Ectodermal cell (in vitro differentiated cells): ENCODE data around the gene FDX1.

Experiments used
- H3K27ac ChIP-seq: 2 replicates; pipeline ENCODE4 v1.7.0; 2013; ENCODE audit warnings: mild to moderate bottlenecking, low read depth, low read length; ENCODE audit not compliant: insufficient read depth, poor library complexity, severe bottlenecking
- H3K27me3 ChIP-seq: 2 replicates; pipeline ENCODE4 v1.7.0; 2013; ENCODE audit warnings: mild to moderate bottlenecking, low read length; ENCODE audit not compliant: insufficient read depth, control insufficient read depth, poor library complexity, severe bottlenecking
- H3K36me3 ChIP-seq: one replicate; pipeline ENCODE4 v1.7.0; 2013; ENCODE audit warnings: low read length; ENCODE audit not compliant: control insufficient read depth, insufficient read depth
- H3K4me1 ChIP-seq: one replicate; pipeline ENCODE4 v1.7.0; 2013; ENCODE audit warnings: low read length; ENCODE audit not compliant: control insufficient read depth, insufficient read depth
- H3K4me3 ChIP-seq: 2 replicates; pipeline ENCODE4 v1.7.0; 2013; ENCODE audit warnings: low read depth, low read length, control low read depth; ENCODE audit not compliant: insufficient read depth
- H3K9me3 ChIP-seq: 2 replicates; pipeline ENCODE4 v1.7.0; 2013; ENCODE audit warnings: mild to moderate bottlenecking, low read length, moderate library complexity; ENCODE audit not compliant: control insufficient read depth
- WGBS, 2 experiments: methylation state at CpG; one replicate each; pipeline ENCODE4 v1.1.7; 2013; ENCODE audit warnings: missing lambda C conversion rate in 2 of 2; 5-methylcytosine and 5-hydroxymethylcytosine counted together

Gene FDX1

DNA sequence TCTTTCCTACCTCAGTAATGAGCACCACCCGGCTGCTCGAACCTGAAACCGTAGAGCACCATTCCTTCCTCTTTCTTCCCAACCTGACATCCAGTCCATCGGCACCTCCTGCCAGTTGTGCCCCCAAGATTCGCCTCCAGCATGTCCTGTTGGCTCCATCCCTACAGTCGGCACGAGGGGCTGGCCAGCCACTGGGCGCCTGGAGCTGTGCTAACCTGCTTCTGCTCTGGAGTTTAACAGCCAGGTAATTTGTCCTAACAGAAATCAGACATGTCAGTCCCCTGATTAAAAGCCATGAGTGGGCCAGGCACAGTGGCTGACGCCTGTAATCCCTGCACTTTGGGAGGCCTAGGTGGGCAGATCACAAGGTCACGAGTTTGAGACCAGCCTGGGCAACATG is 16.8 kb downstream of the FDX1 start:
- H3K27me3 ChIP-seq: no peaks in the 10 kb centered on the region
- no peaks in the 10 kb centered on the region for H3K4me1 ChIP-seq
- H3K9me3 ChIP-seq: no peaks in the 10 kb centered on the region
- H3K27ac ChIP-seq: no peak overlapping the region
- H3K4me3 ChIP-seq: no peak overlapping the region
- H3K36me3 ChIP-seq: no peaks in the 10 kb centered on the region
- WGBS, 2 experiments: 94% methylated on average over 10 of the region's 10 CpGs

DNA sequence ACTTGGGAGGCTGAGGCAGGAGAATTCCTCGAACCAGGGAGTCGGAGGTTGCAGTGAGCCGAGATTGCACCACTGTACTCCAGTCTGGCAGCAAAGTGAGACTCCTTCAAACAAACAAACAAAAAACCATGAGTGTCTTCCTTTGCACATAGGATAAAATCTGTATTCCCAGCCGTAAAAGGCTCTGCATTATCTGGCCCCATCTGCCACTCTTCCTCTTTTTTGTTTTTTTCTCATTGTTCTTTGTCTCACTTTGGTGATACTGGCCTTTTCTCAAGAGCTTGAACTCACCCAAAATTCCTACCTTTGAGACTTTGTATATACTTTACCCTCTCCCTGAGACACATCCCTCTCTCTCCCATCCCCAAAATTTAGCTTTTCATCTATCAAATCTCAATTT is 17.6 kb downstream of the FDX1 start:
- H3K27ac ChIP-seq: no peak overlapping the region
- no peaks in the 10 kb centered on the region for H3K4me1 ChIP-seq
- H3K4me3 ChIP-seq: no peak overlapping the region
- no peaks in the 10 kb centered on the region for H3K36me3 ChIP-seq
- no peaks in the 10 kb centered on the region for H3K9me3 ChIP-seq
- WGBS, 2 experiments: 89 to 96% methylated on average over 4 of the region's 4 CpGs
- H3K27me3 ChIP-seq: no peaks in the 10 kb centered on the region

DNA sequence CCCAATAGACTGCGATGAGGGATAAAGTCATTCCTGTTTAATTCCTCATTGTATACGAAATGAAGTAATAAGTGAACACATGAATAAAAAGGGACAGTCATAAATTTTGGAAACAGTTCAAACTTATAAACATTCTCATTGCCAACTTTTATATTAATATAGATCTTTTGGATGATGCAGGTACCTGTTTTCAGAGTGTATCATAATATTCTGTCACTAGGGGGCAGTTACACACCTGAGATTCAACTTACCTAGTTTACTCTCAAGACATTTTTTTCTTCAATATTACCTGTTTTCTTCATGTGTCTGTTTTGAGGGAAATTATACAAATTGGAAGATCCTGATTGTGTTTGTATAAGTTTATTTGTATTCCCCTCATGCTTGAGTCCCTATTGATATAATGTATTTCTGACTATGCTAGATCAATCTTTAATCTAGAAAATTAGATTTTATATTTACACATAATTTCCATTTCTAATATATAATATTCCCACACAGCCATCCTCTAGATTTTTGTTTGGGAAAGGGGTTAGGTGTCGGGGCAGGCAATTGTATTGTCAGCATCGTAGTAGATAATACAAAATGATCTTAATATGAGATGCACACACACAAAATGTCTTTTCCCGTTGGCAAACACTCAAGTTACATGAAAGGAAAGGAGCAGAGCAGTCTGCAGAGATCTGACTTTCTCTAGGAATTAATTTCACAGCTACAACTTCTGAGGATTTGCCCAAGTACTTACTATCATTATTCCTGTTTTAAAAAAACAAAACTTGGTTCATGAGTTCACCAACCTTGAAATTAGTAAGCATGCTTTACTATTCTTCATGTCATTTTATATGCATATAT is 18.4 kb downstream of the FDX1 start:
- no peaks in the 10 kb centered on the region for H3K27me3 ChIP-seq
- H3K27ac ChIP-seq: no peak overlapping the region
- no peaks in the 10 kb centered on the region for H3K9me3 ChIP-seq
- no peaks in the 10 kb centered on the region for H3K4me1 ChIP-seq
- 92% methylated on average over 2 to 3 of the region's 5 CpGs for WGBS, 2 experiments
- H3K36me3 ChIP-seq: no peaks in the 10 kb centered on the region
- H3K4me3 ChIP-seq: no peak overlapping the region

DNA sequence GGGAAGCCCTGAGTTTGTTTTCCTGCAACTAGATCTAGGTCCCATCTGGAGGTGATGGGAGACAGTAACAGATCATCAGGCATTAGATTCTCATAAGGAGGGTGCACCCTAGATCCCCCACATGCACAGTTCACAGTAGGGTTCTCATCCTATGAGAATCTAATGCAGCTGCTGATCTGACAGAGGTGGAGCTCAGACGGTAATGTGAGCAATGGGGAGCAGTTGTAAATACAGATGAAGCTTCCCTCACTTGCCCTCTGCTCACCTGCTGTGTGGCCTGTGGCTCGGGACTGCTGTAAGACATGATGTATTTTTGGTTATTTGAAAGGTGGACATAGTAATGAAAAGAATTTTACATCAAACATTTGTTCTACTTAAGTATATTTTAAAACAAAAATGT is 20.5 kb downstream of the FDX1 start:
- no peaks in the 10 kb centered on the region for H3K9me3 ChIP-seq

GRCh38 chr11:110452720-110453119 is 23.0 kb downstream of the FDX1 start:
- Histone ChIP-seq H3K36me3 (no peaks in the 10 kb centered on the region), H3K4me1 (no peaks in the 10 kb centered on the region), H3K27me3 (no peaks in the 10 kb centered on the region), H3K4me3 (no peak overlapping the region), H3K27ac (no peak overlapping the region), H3K9me3 (no peaks in the 10 kb centered on the region)
- 81 to 96% methylated on average over 2 of the region's 2 CpGs for WGBS, 2 experiments

More for the DNA sequence above, 20.5 kb downstream of the FDX1 start:
- Histone ChIP-seq H3K27me3 (no peaks in the 10 kb centered on the region), H3K4me3 (no peak overlapping the region), H3K4me1 (no peaks in the 10 kb centered on the region), H3K27ac (no peak overlapping the region), H3K36me3 (no peaks in the 10 kb centered on the region)
- 75 to 85% methylated on average over 1 to 2 of the region's 2 CpGs for WGBS, 2 experiments

- H3K27ac ChIP-seq: no peak overlapping the region
- 84 to 86% methylated on average over 5 of the region's 5 CpGs for WGBS, 2 experiments
- H3K36me3 ChIP-seq: no peaks in the 10 kb centered on the region
- H3K27me3 ChIP-seq: no peaks in the 10 kb centered on the region
- H3K4me1 ChIP-seq: no peaks in the 10 kb centered on the region
- H3K9me3 ChIP-seq: no peaks in the 10 kb centered on the region
- H3K4me3 ChIP-seq: no peak overlapping the region
These were observed 24.1 kb downstream of the FDX1 start for GRCh38 chr11:110453684-110454354.

DNA sequence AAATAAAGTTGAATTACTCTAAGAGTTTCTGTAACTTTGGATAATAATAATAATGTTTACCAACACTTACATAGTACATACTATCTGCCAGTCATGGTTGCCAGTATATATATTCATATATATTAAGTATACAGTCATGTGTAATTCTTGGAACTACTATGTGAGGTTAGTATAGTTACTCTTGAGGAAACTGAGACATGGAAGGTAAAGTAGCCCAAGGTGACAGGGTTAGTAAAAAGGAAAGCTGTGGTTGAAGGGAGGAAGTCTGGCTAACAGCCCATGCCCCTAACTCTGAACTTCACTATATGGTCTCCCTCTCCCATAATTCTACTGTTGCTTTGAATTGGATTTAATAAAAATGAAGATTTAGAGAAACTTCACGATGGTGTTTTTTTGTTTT is 24.9 kb downstream of the FDX1 start:
- Histone ChIP-seq H3K4me3 (no peak overlapping the region), H3K4me1 (no peaks in the 10 kb centered on the region), H3K27me3 (no peaks in the 10 kb centered on the region), H3K36me3 (no peaks in the 10 kb centered on the region), H3K9me3 (no peaks in the 10 kb centered on the region), H3K27ac (no peak overlapping the region)
- WGBS, 2 experiments: 33 to 46% methylated on average over 1 of the region's 1 CpG

DNA sequence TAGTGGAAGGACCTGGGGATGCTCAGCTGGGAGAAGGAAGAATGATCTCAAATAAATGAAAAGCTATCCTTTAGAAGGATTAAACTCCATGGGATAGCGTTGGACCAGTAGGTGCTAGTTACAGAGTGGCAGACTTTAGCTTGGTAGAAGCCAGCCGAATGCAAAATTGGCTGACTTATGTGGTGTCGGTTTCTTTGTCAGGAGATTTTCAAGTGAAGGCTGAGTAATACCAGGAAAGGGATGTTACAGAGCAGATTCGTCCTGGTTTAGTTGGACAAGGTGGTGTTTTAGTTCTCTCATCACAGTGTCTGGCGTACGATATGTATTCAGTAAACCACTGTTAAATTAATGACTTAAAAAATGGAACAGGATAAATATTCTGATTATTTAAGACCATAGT is 26.0 kb downstream of the FDX1 start:
- H3K27me3 ChIP-seq: no peaks in the 10 kb centered on the region
- no peak overlapping the region for H3K4me3 ChIP-seq
- WGBS, 2 experiments: 76 to 85% methylated on average over 6 of the region's 6 CpGs
- no peak overlapping the region for H3K27ac ChIP-seq
- H3K36me3 ChIP-seq: no peaks in the 10 kb centered on the region
- H3K9me3 ChIP-seq: no peaks in the 10 kb centered on the region
- no peaks in the 10 kb centered on the region for H3K4me1 ChIP-seq

GRCh38 chr11:110463153-110463552 is 33.4 kb downstream of the FDX1 start:
- no peak overlapping the region for H3K4me3 ChIP-seq
- H3K9me3 ChIP-seq: no peaks in the 10 kb centered on the region
- no peaks in the 10 kb centered on the region for H3K36me3 ChIP-seq
- no peak overlapping the region for H3K27ac ChIP-seq
- no peaks in the 10 kb centered on the region for H3K27me3 ChIP-seq
- no peaks in the 10 kb centered on the region for H3K4me1 ChIP-seq
- 37 to 46% methylated on average over 4 of the region's 6 CpGs for WGBS, 2 experiments

DNA sequence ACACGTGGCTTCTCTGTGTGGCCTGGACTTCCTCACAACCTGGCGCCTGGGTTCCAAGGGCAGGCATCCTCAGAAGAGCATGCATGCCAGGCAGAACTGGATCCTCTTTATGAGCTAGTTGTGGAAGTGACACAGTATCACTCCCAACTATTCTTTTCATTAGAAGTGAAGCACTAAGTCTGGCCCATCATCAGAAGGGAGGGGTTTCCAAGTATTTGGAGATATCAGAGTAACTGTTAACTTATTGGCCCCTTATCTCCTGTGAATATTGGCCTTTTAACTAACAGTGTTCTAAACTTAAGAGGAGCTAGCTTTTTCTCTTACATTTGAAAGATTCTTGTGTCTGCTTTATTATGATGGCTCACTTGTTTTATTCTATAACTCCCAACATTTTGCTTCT is 35.5 kb downstream of the FDX1 start:
- H3K4me3 ChIP-seq: no peak overlapping the region
- WGBS, 2 experiments: 96 to 97% methylated on average over 2 of the region's 2 CpGs
- no peaks in the 10 kb centered on the region for H3K36me3 ChIP-seq
- H3K27me3 ChIP-seq: no peaks in the 10 kb centered on the region
- H3K9me3 ChIP-seq: no peaks in the 10 kb centered on the region
- H3K4me1 ChIP-seq: no peaks in the 10 kb centered on the region
- H3K27ac ChIP-seq: no peak overlapping the region
